ENCODE data around the gene HBQ1.
"Not testable (repeated sequence)": the region's sequence is repeated elsewhere in the genome, so short reads cannot be mapped to it uniquely, and the experiment has no call there.

The HBQ1 gene

DNA sequence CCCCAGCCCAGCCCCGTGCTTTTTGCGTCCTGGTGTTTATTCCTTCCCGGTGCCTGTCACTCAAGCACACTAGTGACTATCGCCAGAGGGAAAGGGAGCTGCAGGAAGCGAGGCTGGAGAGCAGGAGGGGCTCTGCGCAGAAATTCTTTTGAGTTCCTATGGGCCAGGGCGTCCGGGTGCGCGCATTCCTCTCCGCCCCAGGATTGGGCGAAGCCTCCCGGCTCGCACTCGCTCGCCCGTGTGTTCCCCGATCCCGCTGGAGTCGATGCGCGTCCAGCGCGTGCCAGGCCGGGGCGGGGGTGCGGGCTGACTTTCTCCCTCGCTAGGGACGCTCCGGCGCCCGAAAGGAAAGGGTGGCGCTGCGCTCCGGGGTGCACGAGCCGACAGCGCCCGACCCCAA, 4.3 kb upstream of the HBQ1 start:
- DNase-seq (ENCODE audit: low read depth in 2 of 2), result not testable (repeated sequence)

DNA sequence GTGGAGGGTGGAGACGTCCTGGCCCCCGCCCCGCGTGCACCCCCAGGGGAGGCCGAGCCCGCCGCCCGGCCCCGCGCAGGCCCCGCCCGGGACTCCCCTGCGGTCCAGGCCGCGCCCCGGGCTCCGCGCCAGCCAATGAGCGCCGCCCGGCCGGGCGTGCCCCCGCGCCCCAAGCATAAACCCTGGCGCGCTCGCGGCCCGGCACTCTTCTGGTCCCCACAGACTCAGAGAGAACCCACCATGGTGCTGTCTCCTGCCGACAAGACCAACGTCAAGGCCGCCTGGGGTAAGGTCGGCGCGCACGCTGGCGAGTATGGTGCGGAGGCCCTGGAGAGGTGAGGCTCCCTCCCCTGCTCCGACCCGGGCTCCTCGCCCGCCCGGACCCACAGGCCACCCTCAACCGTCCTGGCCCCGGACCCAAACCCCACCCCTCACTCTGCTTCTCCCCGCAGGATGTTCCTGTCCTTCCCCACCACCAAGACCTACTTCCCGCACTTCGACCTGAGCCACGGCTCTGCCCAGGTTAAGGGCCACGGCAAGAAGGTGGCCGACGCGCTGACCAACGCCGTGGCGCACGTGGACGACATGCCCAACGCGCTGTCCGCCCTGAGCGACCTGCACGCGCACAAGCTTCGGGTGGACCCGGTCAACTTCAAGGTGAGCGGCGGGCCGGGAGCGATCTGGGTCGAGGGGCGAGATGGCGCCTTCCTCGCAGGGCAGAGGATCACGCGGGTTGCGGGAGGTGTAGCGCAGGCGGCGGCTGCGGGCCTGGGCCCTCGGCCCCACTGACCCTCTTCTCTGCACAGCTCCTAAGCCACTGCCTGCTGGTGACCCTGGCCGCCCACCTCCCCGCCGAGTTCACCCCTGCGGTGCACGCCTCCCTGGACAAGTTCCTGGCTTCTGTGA, 3.5 kb upstream of the HBQ1 start, which contains the start of gene HBA1:
Gene HBA1, plus strand, starts transcription at position 204 of the 906 bp plus-strand sequence. Its CDS starts 37 bp downstream, at position 241.
- not testable (repeated sequence) for DNase-seq (ENCODE audit: low read depth in 2 of 2)

DNA sequence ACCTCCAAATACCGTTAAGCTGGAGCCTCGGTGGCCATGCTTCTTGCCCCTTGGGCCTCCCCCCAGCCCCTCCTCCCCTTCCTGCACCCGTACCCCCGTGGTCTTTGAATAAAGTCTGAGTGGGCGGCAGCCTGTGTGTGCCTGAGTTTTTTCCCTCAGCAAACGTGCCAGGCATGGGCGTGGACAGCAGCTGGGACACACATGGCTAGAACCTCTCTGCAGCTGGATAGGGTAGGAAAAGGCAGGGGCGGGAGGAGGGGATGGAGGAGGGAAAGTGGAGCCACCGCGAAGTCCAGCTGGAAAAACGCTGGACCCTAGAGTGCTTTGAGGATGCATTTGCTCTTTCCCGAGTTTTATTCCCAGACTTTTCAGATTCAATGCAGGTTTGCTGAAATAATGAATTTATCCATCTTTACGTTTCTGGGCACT, 2.9 kb upstream of the HBQ1 start:
- DNase-seq (ENCODE audit: low read depth in 2 of 2), result no peak

DNA sequence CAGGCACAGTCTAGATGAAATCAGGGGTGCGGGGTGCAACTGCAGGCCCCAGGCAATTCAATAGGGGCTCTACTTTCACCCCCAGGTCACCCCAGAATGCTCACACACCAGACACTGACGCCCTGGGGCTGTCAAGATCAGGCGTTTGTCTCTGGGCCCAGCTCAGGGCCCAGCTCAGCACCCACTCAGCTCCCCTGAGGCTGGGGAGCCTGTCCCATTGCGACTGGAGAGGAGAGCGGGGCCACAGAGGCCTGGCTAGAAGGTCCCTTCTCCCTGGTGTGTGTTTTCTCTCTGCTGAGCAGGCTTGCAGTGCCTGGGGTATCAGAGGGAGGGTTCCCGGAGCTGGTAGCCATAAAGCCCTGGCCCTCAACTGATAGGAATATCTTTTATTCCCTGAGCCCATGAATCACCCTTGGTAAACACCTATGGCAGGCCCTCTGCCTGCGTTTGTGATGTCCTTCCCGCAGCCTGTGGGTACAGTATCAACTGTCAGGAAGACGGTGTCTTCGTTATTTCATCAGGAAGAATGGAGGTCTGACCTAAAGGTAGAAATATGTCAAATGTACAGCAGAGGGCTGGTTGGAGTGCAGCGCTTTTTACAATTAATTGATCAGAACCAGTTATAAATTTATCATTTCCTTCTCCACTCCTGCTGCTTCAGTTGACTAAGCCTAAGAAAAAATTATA, 2.1 kb upstream of the HBQ1 start:
- no peak for DNase-seq (ENCODE audit: low read depth in 2 of 2)

DNA sequence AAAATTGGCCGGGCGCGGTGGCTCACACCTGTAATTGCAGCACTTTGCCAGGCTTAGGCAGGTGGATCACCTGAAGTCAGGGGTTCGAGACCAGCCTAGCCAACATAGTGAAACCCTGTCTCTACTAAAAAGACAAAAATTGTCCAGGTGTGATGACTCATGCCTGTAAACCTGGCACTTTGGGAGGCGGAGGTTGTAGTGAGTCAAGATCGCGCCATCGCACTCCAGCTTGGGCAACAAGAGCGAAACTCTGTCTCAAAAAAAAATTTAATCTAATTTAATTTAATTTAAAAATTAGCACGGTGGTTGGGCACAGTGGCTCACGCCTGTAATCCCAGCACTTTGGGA, 1.6 kb upstream of the HBQ1 start:
- no peak for DNase-seq (ENCODE audit: low read depth in 2 of 2)

DNA sequence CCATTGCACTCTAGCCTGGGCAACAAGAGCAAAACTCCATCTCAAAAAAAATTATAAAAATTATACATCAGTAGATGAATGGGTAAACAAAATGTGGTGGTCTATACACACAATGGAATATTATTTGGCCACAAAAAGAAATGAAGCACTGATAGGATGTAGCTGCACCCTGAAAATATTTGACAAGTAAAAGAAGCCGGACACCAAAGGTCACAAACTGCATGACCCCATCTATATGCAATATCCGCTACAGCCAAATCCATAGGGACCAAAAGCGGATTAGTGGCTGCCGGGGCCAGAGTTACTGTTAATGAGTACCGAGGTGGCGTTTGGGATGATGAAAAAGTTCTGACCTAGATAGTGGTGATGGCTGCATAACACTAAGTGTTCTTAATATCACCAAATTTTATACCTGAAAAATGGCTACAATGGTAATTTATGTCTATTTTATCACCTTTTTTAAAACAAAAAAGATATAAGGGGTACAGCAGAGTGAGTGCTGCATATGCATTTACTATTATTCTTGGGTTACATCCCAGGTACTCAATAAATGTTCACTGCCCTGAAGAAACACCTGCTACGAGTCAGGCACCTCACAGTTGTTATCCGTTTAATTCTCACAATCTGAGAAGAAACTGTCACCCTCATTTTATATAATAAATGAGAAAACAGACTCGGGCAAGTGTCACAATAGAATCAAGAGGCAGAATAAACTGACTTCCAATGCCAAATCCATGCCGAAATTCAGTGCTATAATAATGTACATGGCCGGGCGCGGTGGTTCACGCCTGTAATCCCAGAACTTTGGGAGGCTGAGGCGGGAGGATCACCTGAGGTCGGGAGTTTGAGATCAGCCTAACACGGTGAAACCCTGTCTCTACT, 807 bp upstream of the HBQ1 start:
- no peak for DNase-seq (ENCODE audit: low read depth in 2 of 2)

DNA sequence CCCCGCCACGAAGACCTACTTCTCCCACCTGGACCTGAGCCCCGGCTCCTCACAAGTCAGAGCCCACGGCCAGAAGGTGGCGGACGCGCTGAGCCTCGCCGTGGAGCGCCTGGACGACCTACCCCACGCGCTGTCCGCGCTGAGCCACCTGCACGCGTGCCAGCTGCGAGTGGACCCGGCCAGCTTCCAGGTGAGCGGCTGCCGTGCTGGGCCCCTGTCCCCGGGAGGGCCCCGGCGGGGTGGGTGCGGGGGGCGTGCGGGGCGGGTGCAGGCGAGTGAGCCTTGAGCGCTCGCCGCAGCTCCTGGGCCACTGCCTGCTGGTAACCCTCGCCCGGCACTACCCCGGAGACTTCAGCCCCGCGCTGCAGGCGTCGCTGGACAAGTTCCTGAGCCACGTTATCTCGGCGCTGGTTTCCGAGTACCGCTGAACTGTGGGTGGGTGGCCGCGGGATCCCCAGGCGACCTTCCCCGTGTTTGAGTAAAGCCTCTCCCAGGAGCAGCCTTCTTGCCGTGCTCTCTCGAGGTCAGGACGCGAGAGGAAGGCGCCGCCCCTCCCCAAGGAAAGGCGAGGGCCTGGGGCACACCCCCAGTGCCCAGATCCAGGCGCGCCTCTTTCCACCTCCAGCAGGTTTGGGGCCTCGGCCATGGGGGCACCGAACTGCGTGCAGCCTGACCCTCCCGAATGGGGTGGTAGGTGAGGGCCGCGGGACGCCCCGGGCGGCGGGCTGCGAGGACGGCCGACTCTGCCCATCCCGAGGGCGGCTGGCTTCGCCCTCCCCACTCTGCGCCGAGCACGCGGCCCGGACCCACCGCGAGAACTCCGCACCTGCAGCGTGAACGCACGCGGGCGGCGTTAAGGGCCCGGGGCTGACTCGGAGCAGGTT, 664 bp downstream of the HBQ1 start:
- DNase-seq (ENCODE audit: low read depth in 2 of 2), result peak in 1 of 2 experiments; percentile 82

DNA sequence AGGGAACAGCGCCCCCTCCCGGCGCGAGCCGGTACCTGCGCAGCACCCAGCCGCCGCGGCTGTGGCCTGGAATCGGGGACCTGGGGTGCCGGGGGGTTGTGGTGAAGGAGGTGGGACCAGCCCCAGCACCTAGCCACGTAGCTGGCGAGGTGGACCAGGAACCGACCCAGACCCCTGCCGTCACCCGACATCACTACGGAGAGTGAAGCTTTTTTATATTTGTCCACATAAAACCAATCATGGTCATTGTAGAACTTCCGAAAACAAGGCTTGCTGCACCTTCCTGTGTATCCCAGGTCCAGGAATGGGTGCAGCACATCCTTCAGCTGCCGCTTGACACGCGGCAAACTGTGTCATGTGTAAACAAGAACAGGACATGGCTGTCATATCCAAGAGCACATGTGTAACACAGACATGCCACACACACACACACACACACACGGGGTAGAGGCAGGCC, 1.3 kb downstream of the HBQ1 start:
- peak in 1 of 2 experiments; percentile 71 for DNase-seq (ENCODE audit: low read depth in 2 of 2)

DNA sequence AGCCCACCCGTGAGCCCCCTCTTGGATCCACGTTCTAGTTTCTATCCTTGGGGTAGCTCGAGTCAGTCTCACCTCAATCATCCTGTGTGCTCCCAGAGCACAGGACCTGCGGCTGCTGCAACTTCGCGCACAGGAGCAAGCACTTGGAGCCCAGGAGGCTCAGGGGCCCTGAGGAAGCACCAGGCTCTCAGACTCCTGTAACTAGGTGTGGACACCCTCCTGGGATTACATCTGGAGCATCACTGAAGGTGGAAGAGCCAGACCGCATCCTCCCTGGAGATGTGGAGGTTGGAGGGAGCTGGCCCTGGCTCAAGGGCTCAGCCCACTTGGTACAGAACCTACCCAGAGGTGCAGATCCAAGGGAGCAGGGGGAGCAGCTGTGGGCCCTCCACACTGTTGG, 2.7 kb downstream of the HBQ1 start:
- no peak for DNase-seq (ENCODE audit: low read depth in 2 of 2)

DNA sequence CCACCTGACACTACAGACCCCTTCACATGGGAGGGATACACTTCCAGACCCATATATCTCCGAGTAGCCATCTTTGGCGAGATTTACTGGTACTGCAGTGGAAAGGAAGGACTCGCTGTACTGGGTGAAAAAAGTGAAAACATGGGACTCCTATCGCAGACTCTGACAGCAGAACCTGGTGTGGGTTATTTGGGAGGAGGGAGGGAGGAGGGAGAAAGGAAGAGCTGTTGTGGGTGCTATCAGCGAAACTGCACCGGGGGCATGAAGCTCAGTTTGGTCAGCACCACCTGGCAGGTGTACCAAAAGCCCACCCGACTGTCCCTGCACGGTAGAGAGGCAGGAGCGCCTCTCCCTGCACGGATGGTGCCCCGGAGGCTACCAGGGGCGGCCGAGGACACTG, 5.0 kb downstream of the HBQ1 start:
- no peak for DNase-seq (ENCODE audit: low read depth in 2 of 2)

DNA sequence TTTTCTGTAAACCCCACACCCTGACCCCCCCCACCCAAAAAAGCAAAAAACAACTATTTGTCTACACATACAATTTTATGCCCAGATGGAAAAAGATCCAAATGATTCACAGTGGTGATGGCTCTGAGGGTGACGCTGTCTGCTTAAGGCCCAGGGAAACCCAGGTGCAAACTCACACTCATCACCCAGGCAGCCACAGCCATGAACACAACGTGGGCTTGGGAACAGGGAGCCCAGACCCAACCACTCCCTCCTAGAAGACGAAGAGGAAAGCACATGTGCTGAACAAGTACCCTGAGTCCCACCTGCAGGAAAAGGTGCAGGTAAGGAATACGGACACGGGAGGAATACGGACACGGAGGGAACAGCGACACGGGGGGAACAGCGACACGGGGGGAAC, 5.4 kb downstream of the HBQ1 start:
- DNase-seq (ENCODE audit: low read depth in 2 of 2), result no peak

DNA sequence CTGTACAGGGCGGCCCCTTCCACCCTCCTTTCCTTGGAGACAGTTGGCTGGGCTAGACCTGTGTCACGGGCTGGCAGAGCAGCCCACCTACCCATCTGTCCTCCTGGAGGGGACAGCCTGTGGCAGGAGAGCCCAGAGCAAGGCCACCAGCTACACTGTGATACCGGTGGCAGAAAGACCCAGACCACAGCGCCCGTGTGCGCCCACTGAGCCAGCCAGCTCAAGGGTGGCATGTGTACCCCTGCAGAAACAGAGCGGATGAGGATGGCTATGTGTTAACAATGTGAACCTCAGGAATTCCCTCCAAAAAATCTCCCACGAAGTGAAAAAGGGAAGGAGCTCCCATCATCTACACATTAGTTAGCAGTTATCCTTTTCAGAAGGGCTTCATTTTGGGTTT, 7.1 kb downstream of the HBQ1 start:
- DNase-seq (ENCODE audit: low read depth in 2 of 2), result no peak

DNA sequence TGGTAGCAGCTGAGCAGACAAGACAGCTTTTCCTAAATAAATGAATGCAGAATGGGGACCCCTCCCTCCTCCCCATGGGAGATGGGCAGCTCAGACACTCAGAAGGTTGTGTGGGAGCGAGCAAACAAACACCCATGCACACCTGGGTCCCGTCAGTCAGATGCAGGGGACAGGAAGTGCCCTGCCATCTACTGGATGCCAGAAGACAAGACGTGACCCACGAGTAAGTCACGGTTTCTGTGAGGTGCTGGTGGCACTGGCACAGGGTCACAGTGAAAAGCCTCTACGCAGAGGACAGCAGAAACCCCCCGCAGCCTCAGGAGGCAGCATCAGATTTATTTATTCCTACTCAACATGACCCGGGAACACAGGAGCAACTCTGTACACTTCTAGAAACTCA, 8.4 kb downstream of the HBQ1 start:
- no peak for DNase-seq (ENCODE audit: low read depth in 2 of 2)

DNA sequence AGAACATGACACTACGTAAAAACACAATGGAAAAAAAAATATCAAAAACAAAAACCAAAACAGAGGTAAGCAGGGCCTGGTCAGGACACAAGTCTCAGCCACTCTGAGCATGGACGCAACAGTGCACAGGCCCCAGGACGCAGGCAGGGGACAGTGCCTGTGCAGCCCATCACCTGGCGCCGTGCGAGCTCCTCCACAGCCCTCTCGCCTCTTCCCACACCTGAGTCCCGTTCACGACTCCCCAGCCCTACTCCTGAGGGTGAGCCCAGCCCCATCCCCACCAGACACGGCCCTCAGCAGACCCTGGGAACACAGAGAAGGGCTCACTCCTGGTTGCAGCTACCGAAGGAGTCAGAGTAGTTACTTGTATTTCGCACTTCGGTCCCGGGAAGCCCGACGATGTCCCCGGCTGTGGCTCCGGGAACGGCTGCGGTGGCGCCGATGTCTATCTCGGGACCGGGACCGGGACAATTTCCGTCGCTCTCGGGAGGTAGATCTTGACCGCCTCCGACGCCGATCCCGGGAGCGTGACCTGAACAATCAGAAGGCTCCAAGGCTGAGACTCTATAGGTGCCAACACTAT, 9.4 kb downstream of the HBQ1 start:
- no peak for DNase-seq (ENCODE audit: low read depth in 2 of 2)

DNA sequence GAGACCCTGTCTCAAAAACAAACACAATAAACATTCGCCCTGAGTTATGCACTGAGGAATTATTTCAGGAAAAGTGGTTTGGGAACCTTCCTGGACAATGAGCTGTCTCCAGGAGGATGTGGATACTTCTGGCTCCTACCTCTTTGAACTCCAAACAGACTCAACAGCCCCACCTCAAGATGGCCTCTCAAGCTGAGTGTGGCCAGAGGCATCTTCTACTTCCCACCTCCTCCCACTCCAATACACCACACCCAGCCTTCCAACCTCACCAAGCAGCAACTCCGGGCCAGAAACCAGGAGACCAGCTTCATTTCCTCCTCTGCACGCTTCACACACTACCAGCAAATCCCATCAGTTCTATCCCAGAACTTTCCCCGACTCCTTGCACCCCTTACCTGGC, 11.6 kb downstream of the HBQ1 start:
- no peak for DNase-seq (ENCODE audit: low read depth in 2 of 2)

DNA sequence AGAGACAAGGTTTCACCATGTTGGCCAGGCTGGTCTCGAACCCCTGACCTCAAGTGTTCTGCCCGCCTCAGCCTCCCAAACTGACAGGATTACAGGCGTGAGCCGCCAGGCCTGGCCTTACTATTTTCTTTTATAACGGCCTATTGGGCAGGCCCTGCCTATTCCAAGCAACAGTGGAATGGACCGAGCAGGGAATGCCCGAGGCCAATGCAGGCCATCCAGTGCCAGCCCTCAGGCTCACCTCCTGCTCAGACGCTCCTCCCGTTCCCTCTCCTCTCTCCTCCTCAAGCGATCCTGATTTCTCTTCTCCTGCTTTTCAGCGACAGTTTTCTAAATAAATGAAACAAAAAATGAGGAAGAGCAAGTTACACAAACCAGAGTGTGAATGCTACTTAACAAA, 12.4 kb downstream of the HBQ1 start:
- no peak for DNase-seq (ENCODE audit: low read depth in 2 of 2)

DNA sequence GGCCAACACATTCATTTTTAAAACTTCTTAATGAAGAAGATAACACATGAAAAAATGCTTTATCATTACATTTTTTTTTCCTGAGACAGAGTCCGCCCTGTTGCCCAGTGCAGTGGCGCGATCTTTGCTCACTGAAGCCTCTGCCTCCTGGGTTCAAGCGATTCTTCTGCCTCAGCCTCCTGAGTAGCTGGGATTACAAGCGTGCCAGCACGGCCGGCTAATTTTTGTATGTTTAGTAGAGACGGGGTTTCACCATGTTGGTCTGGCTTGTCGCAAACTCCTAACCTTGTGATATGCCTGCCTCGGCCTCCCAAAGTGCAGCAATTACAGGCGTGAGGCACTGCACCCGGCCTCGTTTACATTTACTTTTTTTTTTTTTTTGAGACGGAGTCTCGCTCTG, 13.2 kb downstream of the HBQ1 start:
- DNase-seq (ENCODE audit: low read depth in 2 of 2), result no peak

DNA sequence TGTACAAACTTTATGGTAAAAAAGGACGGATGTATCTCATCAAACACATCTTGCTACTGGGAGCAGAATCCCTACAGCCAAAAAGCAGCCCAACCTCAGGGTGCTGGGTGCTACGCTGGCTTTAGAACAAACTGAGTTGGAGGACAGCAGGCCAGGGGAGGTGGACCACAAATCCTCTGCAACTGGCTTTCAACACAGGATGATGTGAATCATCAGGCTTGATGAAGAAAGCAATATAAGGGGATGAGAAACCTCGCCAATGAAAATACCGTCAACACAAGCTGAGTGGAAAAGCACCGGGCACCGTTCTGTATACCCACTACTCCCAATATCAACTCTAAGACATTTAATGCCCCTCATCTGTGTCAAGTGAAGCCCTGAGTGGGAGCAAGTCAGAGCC, 14.3 kb downstream of the HBQ1 start:
- DNase-seq (ENCODE audit: low read depth in 2 of 2), result no peak

DNA sequence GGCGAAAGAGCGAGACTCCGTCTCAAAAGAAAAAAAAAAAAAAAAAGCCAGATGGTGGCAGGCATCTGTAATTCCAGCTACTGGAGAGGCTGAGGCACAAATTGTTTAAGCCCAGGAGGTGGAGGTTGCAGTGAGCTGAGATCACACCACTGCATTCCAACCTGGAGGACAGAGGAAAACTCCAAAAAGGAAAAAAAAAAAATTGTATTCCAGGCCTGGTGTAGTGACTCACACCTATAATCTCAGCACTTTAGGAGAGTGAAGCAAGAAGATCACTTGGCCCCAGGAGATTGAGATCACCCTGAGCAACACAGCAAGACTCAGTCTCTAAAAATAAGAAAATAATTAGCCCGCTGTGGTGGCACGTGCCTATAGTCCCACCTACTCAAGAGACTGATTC, 20.1 kb downstream of the HBQ1 start:
- DNase-seq (ENCODE audit: low read depth in 2 of 2), result no peak

DNA sequence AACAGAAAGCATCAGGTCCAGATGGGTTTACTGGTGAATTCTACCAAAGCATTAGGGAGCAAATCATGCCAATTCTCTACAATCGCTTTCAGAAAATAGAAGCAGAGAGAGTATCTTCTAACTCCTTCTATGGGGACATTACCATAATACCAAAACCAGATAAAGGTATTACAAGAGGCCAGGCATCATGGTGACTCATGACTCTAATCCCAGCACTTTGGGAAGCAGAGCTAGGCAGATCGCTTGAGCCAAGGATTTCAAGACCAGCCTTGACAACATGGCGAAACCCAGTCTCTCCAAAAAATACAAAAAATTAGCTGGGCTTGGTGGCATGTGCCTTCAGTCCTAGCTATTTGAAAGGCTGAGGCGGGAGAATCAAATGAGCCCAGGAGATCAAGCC, 23.0 kb downstream of the HBQ1 start:
- no peak for DNase-seq (ENCODE audit: low read depth in 2 of 2)

DNA sequence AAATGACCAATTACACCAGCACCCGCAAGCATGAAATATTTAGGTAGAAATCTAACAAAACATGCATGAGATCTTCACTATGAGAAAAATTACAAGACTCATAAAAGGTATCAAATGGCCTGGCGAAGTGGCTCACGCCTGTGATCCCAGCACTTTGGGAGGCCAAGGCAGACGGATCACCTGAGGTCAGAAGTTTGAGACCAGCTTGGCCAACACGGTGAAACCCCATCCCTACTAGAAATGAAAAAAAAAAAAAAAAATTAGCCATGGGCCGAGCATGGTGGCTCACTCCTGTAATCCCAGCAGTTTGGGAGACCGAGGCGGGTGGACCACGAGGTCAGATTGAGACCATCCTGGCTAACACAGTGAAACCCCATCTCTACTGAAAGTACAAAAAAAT, 23.8 kb downstream of the HBQ1 start:
- DNase-seq (ENCODE audit: low read depth in 2 of 2), result not testable (repeated sequence)
